DMS 273 (cell line): ENCODE measurements around the gene ATP6V0E2.
A peak's percentile ranks its signal among the peaks of the same experiment; 100 is the strongest.
"Not testable (repeated sequence)": the region's sequence is repeated elsewhere in the genome, so short reads cannot be mapped to it uniquely, and the experiment has no call there.

Experiments
- DNase-seq: peaks from one replicate; lab custom pipeline; 2025; ENCODE audit not compliant: unreplicated experiment; lab: John Stamatoyannopoulos, UW

ATP6V0E2 gene

GRCh38 chr7:149873074-149873969 lies at the start of gene ATP6V0E2:
TSS of gene ATP6V0E2 (plus strand) at chr7:149873969. CDS start at chr7:149874066, 97 bp downstream.
- DNase-seq, result peak; percentile 99

GRCh38 chr7:149824301-149824741 lies 49.4 kb upstream of the ATP6V0E2 start:
- DNase-seq, result no peak

GRCh38 chr7:149824748-149825566 lies 48.8 kb upstream of the ATP6V0E2 start:
- no peak for DNase-seq

- DNase-seq, result no peak
Measured at GRCh38 chr7:149825567-149826343, 48.0 kb upstream of the ATP6V0E2 start.

GRCh38 chr7:149826344-149827088 lies 47.3 kb upstream of the ATP6V0E2 start:
- no peak for DNase-seq

DNA sequence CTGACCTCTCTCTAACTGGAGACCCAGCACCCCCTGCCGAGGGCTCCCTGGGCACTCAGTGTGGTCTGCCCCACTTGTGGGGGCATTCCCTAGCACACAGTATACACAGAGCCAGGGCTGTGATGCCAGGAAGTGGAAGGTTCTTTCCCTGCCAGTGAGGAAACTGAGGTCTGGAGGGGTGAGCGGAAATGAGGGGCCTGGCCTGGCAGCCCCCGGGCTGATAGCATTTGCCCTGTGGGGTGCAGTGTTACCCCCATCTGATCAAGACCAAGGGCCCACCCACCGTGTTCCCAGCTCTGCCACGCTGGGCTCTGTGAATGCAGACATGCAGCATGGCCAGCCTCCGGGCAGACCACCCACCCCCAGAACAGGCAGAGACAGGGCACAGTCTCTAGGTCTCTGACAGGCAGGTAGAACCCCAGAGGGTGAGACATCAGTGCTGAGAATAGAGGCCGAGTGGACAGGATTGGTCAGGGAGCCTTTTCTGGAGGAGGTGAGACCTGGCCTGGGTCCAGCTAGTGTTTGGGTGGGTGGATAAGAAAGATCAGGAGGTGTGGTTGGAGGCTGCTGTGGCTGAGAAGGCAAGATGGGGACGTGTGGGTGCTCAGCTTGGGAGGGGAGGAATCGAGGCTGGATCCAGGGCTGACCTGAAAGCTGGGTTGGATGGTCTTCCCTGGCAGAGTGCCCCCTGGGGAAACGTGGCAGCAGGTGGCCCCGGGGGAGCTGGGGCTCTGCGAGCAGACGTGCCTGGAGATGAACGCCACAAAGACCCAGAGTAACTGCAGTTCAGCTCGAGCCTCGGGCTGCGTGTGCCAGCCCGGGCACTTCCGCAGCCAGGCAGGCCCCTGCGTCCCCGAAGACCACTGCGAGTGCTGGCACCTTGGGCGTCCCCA lies 46.4 kb upstream of the ATP6V0E2 start:
- DNase-seq, result peak; percentile 69

DNA sequence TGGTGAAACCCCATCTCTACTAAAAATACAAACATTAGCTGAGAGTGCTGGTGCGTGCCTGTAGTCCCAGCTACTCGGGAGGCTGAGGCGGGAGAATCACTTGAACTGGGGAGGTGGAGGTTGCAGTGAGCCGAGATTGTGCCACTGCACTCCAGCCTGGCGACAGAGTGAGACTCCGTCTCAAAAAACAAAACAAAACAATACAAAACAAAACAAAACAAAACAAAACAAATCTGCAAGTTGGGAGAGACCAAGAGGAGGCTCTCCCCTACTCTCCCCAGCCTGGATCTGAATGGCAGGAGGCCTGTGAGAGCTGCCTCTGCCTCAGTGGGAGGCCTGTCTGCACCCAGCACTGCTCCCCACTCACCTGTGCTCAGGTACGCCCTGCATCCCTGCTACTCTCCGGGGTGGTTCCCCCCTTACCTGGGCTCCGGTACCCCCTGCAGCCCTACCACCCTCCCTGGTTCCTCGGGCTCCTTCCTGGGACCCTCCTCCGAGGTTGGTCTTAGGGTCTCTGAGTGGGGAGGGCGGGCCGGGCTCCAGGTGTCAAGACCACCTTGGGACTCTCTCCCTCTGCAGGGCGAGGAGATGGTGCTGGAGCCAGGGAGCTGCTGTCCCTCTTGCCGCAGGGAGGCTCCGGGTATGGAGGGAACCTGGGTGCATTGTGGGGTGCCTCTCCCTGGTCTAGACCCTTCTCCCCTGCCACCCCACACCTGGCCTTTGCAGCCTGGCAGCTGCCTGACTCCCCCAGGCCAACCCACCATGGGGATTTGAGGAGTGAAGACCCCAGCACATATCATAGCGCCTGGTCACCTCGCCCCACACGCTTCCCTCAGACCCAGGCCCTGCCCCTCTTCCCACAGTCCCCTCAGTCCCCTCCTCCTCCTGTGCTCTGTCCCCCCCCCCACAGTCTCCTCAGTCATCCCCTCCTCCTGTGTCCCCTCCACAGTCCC lies 45.1 kb upstream of the ATP6V0E2 start:
- no peak for DNase-seq

- DNase-seq, result not testable (repeated sequence)
Measured at GRCh38 chr7:149830527-149830926, 43.2 kb upstream of the ATP6V0E2 start.

DNA sequence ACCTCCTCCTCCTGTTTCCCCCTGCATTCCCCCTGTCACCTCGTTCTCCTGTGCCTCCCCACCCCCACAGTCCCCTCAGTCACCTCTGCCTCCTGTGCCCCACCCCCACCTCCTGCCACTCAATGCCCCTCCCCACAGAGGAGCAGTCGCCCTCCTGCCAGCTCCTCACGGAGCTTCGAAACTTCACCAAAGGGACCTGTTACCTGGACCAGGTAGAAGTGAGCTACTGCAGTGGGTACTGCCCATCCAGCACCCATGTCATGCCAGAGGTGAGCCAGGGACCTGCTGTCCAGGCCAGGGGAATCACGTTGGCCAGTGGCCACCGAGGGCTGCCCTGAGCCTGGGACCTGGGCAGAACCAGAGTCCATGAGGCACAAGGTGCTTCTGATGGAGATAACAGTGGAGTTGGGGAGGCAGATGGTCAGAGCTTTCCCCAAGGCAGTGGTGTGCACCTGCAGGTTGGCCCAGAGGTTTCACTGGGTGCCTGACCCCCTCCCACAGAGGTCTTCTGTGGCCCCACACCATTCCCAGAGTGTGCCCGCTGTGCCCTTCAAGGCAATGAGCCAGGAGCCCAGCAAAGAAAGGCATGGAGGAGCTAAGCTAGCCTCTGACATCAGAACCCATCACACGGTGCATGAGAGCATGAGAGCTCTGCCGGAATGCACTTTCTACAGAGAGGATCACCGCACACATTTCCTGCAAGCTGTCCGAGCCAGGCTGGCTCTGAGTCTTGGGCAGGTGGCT lies 42.6 kb upstream of the ATP6V0E2 start:
- DNase-seq, result peak; percentile 36

GRCh38 chr7:149831741-149832219 lies 42.0 kb upstream of the ATP6V0E2 start:
- no peak for DNase-seq

- DNase-seq, result no peak
Measured at GRCh38 chr7:149832332-149833041, 41.3 kb upstream of the ATP6V0E2 start.

- no peak for DNase-seq
Measured at GRCh38 chr7:149833495-149834130, 40.2 kb upstream of the ATP6V0E2 start.

- DNase-seq, result no peak
Measured at GRCh38 chr7:149834601-149835000, 39.2 kb upstream of the ATP6V0E2 start.

DNA sequence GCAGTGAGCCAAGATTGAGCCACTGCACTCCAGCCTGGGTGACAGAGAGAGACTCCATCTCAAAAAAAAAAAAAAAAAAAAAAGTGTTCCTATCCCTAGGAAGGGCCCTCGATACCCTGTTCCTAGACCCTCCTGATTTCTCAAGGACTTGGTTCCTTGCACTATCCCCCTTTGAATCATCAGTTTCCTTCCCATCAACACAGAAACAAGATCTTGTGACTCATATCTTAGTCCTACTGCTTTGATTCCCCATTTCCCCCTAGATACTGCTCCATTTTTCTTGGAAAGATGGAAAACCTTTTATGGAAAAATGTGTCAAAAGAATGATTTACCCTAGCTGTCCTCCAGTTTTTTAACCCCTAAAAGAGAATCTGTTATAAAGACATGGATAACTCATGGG lies 37.3 kb upstream of the ATP6V0E2 start:
- no peak for DNase-seq

DNA sequence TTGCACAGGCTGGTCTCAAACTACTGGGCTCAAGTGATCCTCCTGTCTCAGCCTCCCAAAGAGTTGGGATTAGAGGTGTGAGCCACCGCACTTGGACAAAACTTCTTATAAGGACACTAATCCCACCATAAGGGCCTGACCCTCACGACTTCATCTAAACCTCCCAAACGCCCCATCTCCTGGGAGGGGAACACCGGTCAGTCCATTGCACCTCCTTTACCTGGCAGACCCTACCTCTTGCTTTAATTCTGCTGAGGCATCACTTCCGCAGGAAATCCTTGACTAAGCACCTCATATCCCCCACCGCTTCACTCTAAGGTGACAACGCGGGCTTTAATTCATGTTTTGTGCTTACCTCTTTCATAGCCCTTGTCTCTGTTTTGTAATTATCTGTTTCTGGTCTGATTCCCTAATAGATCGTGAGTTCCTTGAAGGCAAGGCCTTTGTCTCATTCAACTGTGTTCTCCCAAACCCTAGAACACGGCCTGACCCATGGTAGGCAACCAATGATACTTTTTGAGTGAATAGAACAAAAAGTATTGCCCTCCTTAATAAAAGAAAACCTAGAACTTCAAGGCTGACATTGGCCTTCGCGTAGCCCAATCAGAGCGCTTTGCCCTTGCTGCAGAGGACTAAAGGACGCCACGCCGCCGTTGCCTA lies 36.1 kb upstream of the ATP6V0E2 start:
- no peak for DNase-seq
